SU-DHL-6 (cell line): ENCODE data around the gene NCS1.

Source experiments
- H2AFZ ChIP-seq: fragments of 200-600 bp; sonication (generic); 2 replicates; pipeline ENCODE4 v1.6.1; 2014; ENCODE audit warnings: low read depth, mild to moderate bottlenecking, moderate library complexity, mixed read lengths, antibody characterized with exemption, low read length; ENCODE audit not compliant: severe bottlenecking
- H3F3A ChIP-seq: fragments of 200-600 bp; shearing (Covaris generic); 2 replicates; pipeline ENCODE4 v1.6.0; 2016; ENCODE audit warnings: antibody characterized with exemption, mild to moderate bottlenecking; ENCODE audit not compliant: insufficient read depth
- H3K27ac ChIP-seq: fragments of 200-600 bp; sonication (generic); 2 replicates; pipeline ENCODE4 v1.5.1; 2016; ENCODE audit warnings: low read depth, mild to moderate bottlenecking, low read length, moderate library complexity, mixed read lengths
- H3K27me3 ChIP-seq: fragments of 200-600 bp; sonication (generic), shearing (Covaris generic); 2 replicates; pipeline ENCODE4 v1.6.0; 2014; ENCODE audit warnings: mild to moderate bottlenecking, low read length
- H3K36me3 ChIP-seq: fragments of 200-600 bp; sonication (generic); 2 replicates; pipeline ENCODE4 v1.6.1; 2014; ENCODE audit warnings: mild to moderate bottlenecking, low read length, mixed read lengths
- H3K4me2 ChIP-seq: fragments of 300-600, 200-600 bp; shearing (Covaris generic), sonication (generic); 2 replicates; pipeline ENCODE4 v1.6.0; 2014; ENCODE audit warnings: low read length, low read depth, mild to moderate bottlenecking; ENCODE audit not compliant: poor library complexity, severe bottlenecking
- H3K4me3 ChIP-seq: fragments of 200-600 bp; sonication (generic); 2 replicates; pipeline ENCODE4 v1.5.1; 2014; ENCODE audit warnings: antibody characterized with exemption, low read length, mild to moderate bottlenecking, mixed read lengths; ENCODE audit not compliant: insufficient read depth, poor library complexity, severe bottlenecking
- H3K79me2 ChIP-seq: fragments of 200-600 bp; sonication (generic); 2 replicates; pipeline ENCODE4 v1.6.1; 2014; ENCODE audit warnings: mild to moderate bottlenecking, low read length, moderate library complexity; ENCODE audit not compliant: insufficient read depth
- H3K9ac ChIP-seq: fragments of 200-600 bp; sonication (generic); 2 replicates; pipeline ENCODE4 v1.7.0; 2014; ENCODE audit warnings: mild to moderate bottlenecking, low read length
- H3K9me2 ChIP-seq: fragments of 200-600 bp; sonication (generic); replicated peaks from 2 replicates; pipeline ENCODE4 v1.6.1; 2014; ENCODE audit warnings: low read length; ENCODE audit not compliant: insufficient read depth
- H3K9me3 ChIP-seq: fragments of 200-600 bp; sonication (generic); 2 replicates; pipeline ENCODE4 v1.6.1; 2014; ENCODE audit warnings: low read length, mixed read lengths; ENCODE audit not compliant: insufficient read depth
- H4K20me1 ChIP-seq: fragments of 200-600 bp; sonication (generic); 2 replicates; pipeline ENCODE4 v1.6.1; 2014; ENCODE audit warnings: low read depth, mild to moderate bottlenecking, antibody characterized with exemption, low read length, moderate library complexity, mixed read lengths
- EZH2phosphoT487 ChIP-seq: fragments of 200-600 bp; sonication (generic), shearing (Covaris generic); conservative IDR thresholded peaks from 2 replicates; pipeline ENCODE4 v1.6.1; 2018; ENCODE audit warnings: mild to moderate bottlenecking, antibody characterized with exemption, low read length, moderate library complexity, mixed read lengths
- TF ChIP-seq, protein P1 (sequence below): fragments of 200-600 bp; sonication (generic); IDR thresholded peaks from one replicate; pipeline ENCODE4 v1.5.1; 2017; ENCODE audit warnings: antibody characterized with exemption, mild to moderate bottlenecking, low read length, moderate library complexity; ENCODE audit not compliant: insufficient read depth, poor library complexity, severe bottlenecking

NCS1 gene

GRCh38 chr9:130233587-130233945 lies 61.4 kb downstream of the NCS1 start:
- Histone ChIP-seq H3K9me2 (no peaks in the 10 kb centered on the region), H3K4me3 (no peak overlapping the region), H3F3A (no peaks in the 10 kb centered on the region), H3K36me3 (no peaks in the 10 kb centered on the region), H3K9me3 (no peaks in the 10 kb centered on the region), H4K20me1 (no peaks in the 10 kb centered on the region), H2AFZ (no peak overlapping the region), H3K27ac (no peak overlapping the region), H3K4me2 (no peak overlapping the region), H3K27me3 (no peaks in the 10 kb centered on the region), H3K79me2 (no peaks in the 10 kb centered on the region), H3K9ac (no peak overlapping the region)
- TF ChIP-seq, protein P1, sequence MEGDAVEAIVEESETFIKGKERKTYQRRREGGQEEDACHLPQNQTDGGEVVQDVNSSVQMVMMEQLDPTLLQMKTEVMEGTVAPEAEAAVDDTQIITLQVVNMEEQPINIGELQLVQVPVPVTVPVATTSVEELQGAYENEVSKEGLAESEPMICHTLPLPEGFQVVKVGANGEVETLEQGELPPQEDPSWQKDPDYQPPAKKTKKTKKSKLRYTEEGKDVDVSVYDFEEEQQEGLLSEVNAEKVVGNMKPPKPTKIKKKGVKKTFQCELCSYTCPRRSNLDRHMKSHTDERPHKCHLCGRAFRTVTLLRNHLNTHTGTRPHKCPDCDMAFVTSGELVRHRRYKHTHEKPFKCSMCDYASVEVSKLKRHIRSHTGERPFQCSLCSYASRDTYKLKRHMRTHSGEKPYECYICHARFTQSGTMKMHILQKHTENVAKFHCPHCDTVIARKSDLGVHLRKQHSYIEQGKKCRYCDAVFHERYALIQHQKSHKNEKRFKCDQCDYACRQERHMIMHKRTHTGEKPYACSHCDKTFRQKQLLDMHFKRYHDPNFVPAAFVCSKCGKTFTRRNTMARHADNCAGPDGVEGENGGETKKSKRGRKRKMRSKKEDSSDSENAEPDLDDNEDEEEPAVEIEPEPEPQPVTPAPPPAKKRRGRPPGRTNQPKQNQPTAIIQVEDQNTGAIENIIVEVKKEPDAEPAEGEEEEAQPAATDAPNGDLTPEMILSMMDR, result no peak
- TF ChIP-seq EZH2phosphoT487, result no peak

- Histone ChIP-seq H3K36me3 (no peaks in the 10 kb centered on the region), H2AFZ (no peak overlapping the region), H3K4me3 (no peak overlapping the region), H3K9me2 (no peaks in the 10 kb centered on the region), H4K20me1 (no peaks in the 10 kb centered on the region), H3K4me2 (no peak overlapping the region), H3K9me3 (no peaks in the 10 kb centered on the region), H3K27ac (no peak overlapping the region), H3F3A (no peaks in the 10 kb centered on the region), H3K27me3 (no peaks in the 10 kb centered on the region), H3K9ac (no peak overlapping the region), H3K79me2 (no peaks in the 10 kb centered on the region)
- TF ChIP-seq EZH2phosphoT487, result no peak
- TF ChIP-seq, protein P1, result no peak
Measured at GRCh38 chr9:130234340-130235260, 62.4 kb downstream of the NCS1 start.

- H3K4me2 ChIP-seq, result no peak overlapping the region
- H3K4me3 ChIP-seq, result no peak overlapping the region
- H3K9ac ChIP-seq, result no peak overlapping the region
- H3K36me3 ChIP-seq, result no peaks in the 10 kb centered on the region
- no peaks in the 10 kb centered on the region for H3K9me3 ChIP-seq
- H3K79me2 ChIP-seq, result no peaks in the 10 kb centered on the region
- H3K27me3 ChIP-seq, result no peaks in the 10 kb centered on the region
- no peaks in the 10 kb centered on the region for H3F3A ChIP-seq
- peak overlapping the region; percentile 43 for H2AFZ ChIP-seq
- H3K9me2 ChIP-seq, result no peaks in the 10 kb centered on the region
- no peak for TF ChIP-seq EZH2phosphoT487
- TF ChIP-seq, protein P1, result peak; percentile 96
- H4K20me1 ChIP-seq, result no peaks in the 10 kb centered on the region
- H3K27ac ChIP-seq, result no peak overlapping the region
Measured at GRCh38 chr9:130235558-130236435, 63.6 kb downstream of the NCS1 start.
